SHP77 treated with DMSO at 0.1 percent for 48 hours (cell line): ENCODE data around the gene SCD5.

Experiments used
- DNase-seq: peaks from one replicate; lab custom pipeline; 2025; lab: John Stamatoyannopoulos, UW

SCD5 gene

DNA sequence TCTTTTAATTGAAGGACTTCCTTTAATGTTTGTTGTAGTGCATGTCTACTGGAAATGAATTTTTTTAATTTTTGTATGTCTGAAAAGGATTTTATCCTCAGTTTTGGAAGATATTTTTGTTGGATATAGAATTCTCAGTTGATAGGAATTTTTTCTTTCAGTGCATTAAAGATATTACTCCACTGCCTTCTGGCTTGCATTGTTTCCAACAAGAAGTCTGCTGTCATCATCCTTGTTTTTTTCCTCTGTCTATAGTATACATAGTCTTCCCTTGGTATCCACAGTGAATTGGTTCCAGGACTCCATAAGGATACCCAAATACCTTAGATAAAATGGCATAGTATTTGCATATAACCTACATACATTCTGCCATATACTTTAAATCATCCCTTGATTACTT lies 33.5 kb downstream of the SCD5 start:
- DNase-seq = no peak

DNA sequence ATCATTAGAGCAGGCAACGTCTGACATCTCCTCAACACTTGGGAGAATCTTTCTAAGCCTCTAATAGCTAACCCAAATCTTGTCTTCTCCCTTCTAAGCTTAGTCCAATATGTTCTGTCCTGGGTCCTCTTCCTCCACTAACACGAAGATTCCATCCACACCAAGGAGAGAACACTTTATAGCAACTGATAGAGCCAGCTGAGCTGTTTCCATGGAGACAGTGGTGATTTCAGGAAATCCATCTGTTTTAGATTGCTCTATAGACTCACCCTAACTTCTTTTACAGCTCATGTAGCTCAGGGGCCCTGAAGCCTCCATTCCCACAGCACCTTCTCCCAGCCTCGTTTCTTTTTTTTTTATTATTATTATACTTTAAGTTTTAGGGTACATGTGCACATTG lies 37.4 kb downstream of the SCD5 start:
- no peak for DNase-seq

GRCh38 chr4:82758701-82759685 lies 39.6 kb downstream of the SCD5 start:
- DNase-seq = no peak

DNA sequence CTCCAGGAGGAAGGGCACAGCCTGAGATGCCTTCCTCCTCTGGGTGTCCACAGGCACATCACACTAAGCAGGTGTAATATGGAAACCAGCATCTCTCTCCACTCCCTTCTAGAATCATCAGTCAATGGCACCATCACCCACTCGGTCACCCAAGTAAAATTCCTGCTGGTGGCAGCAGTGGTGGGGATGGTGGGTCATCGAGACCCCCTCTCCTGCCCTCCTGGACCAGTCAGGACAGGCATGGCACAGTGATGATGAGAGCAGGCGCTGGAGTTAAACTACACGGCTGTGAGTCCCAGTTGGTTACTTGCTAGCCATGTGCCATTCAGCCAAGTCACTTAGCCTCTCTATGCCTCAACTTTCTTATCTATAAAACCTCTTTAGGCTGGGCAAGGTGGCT lies 42.5 kb downstream of the SCD5 start:
- no peak for DNase-seq

GRCh38 chr4:82755650-82756049 lies 42.9 kb downstream of the SCD5 start:
- no peak for DNase-seq

GRCh38 chr4:82754513-82755165 lies 44.0 kb downstream of the SCD5 start:
- DNase-seq = no peak

DNA sequence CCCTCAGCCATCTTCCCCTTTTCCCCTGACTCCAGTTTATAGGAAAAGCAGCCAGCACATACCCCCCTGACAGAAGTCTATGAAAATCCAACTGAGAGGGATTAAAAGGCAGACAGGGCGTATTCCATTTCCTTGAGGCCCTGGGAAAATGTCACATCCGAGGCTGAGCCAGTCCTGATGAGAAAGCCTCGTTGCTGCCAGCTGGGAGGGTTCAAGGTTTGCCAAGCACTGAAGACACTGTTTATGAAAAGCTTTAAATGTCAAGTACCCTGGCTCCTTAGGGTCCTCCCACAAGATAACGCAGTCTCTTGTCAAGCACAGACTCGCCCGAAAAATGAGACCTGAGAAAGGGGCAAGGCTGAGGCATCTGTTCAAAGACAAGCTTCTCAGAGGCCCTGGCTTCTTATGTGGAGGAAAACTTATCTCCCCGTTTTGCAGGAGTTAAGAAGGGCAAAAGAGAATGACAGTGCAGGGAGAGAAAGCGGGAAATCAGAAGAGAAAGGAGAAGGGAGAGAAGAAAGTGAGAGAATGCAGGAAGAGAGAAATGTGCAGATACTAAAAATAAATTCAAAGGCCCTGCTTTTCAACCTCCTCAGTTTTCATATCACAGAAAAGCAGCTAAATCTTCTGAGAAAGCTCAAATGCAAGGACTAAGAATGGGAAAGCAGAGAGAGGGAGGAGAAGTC lies 44.7 kb downstream of the SCD5 start:
- DNase-seq = no peak

- DNase-seq = no peak
These were observed 45.4 kb downstream of the SCD5 start for GRCh38 chr4:82753238-82753637.

DNA sequence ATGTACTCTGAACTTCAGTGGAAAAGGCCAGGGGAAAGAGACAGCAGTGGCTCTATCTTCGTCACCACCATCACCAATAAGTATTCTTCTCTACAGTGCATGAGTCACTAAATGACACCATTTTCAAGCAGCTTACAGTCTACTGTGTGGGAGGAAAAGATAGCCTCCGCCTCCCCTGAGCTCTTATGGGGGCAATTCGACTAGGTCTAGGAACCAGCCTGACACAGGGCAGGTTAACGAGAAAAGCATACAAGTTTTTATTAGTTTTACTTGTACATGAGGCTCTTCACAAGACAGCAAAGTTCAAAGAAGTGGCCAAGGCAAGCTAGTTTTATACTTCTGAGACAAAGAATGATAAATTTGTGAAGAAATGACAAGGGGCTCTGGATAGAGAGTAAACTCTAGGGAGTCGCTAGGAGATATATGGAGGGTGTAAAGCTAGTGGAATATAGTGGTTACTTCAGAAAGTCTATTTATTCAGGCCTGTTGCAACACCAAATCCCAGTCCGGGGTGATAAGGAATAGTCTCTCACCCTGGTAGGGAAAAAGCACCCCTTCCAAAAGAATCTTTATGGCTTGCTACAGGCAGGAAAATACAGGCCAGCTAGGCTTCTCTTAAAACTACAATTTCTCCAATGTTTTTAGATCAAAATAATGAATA lies 49.7 kb downstream of the SCD5 start:
- no peak for DNase-seq

DNA sequence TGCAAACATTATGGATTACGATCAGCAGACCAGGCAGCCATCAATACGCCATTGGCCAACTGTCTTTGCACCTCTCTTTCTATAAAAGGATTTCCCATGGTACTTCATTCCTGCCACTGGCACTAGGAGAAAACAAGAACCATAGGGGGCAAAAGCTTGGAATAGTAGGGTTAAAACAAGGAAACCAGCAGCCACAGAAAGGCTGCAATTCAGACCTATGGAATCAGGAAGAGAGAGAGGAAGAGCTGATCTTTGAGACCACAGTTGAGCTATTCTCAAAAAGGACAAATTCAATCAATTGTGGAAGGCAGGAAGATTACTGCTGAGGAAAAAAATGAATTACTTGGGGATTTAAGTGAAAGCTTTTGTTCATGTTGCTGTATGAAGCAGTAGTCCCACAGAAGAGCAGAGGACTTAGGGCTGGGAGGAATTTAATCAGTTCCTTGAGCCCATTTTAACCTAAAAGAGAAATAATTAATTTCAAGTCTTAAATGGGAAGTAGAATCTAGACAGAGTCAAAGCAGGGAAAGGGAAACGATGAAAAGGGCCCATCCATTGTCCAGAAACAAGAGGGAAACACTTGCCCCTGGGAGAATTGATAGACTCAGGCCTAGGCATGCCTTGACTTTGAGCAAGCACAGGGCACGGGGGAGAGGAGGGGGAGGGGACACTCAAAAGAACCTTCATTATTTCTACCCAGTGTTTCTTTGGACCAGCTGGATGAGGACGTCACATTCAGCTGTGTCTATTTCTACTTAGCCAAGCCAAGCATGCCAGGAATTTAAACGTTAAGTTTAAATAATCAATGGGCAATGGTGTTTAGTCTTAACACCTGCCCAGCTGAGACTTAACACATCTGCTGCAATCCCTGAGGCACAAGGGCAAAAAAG lies 50.7 kb downstream of the SCD5 start:
- no peak for DNase-seq

DNA sequence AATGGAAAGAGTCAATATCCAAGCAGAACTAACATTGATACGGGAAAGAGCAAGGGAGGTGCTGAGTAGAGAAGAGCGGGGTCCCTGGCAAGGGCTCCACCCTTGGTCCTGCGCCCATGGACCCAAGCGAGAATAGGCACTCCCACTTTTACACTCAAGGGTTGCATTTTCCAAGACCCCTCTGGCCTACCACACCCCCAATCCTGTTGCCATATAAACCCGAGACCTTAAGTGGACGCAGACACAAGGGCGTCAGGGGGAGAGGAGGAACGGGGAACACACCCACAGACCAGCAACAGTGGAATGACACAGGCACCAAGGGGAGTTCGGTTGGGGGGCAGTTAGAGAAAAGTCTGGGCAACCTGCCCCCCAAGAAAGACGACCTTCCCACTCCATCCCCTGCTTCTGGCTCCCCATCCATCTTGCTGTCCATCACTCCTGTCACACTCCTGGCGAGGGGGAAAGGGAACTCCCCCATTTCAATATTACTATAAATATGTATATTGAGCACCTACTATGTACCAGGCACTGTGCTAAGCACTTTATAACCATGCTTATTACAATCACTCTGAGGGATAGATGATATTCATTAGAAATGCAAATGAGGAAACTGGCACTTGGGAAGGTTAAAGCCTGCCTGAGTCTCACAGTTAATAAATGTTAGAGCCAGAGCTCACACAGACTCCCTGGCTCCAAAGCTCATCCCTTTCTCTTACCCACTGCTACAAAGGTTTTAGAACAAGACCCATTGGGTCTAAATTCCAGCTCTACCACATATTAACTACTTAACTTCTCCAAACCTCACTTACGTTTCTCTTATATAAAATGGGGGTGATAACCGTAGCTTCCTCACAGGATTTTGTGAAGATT lies 51.7 kb downstream of the SCD5 start:
- DNase-seq = no peak

DNA sequence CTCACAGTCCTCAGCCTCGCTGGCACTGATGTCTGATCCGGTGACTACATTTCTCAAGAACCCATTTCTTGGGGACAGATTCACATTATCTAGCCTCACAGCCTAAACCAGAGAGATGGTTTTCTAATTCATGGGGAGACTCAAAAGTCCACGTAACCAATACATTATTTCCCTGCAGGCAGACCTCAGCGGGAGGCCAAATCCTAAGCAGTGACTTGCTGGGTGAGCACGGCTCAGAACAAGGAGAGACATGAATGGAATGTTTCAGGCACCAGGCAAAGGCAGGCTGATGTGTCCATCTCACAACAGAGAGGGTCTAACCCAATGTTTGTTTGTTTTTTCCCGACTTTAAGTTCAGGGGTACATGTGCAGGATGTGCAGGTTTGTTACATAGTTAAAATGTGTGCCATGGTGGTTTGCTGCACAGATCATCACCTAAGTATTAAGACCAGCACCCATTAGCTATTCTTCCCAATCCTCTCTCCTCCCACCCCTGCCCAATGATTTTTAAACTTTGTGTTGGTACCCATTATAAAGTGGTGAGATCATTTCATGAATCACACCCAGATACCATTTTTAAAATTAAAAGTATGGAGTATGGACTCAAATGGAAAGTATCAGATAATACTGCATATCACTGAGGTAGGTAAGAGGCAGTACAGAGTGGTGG lies 53.3 kb downstream of the SCD5 start:
- no peak for DNase-seq

DNA sequence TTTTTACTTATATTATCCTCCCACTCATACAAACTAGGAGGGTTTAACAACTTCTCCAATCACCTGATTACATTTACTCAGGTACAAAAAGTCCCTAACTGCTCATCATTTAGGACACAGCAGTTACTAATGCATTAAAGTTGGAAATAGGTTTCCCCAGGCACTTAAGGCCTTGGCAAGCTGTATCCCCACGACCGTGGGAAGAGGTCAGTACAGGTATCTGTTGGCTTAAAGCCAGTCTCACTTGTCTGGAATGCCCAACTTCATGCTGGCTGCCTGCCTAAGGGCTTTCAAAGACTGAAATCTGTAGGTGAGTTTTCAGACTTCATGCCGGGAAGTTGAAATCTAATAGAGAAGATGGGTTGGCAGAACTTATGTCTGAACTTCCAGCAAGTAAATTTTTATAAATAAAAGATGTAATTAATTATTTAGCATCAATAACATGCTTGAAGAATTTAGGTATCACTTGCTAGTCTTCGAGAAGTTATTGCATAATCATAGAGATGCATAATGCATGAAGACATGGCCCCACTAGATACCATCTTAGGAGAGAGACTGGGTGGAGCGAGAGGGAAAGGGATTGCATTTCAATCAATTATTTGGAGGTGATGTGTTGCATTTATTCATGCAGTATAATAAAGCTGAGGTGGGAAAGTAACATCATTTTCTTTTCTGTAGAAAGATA lies 54.2 kb downstream of the SCD5 start:
- no peak for DNase-seq

DNA sequence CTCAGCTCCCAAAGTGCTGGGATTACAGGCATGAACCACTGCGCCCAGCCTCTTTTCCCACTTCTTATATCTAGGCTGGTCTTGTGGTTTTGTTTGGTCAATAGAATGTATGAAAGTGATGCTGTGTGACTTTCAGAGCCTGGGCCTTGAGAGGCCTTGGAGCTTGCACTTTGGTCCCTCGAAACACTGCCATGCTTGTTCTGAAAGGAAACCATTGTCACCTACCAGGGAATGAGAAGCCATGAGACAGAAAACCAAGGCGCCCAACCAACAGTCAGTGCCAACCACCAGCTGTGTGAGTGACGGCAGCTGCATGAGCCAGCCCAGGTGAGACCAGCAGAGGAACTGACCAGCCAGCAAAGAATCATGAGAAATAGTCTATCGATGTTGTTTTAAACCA lies 57.4 kb downstream of the SCD5 start:
- DNase-seq = no peak

DNA sequence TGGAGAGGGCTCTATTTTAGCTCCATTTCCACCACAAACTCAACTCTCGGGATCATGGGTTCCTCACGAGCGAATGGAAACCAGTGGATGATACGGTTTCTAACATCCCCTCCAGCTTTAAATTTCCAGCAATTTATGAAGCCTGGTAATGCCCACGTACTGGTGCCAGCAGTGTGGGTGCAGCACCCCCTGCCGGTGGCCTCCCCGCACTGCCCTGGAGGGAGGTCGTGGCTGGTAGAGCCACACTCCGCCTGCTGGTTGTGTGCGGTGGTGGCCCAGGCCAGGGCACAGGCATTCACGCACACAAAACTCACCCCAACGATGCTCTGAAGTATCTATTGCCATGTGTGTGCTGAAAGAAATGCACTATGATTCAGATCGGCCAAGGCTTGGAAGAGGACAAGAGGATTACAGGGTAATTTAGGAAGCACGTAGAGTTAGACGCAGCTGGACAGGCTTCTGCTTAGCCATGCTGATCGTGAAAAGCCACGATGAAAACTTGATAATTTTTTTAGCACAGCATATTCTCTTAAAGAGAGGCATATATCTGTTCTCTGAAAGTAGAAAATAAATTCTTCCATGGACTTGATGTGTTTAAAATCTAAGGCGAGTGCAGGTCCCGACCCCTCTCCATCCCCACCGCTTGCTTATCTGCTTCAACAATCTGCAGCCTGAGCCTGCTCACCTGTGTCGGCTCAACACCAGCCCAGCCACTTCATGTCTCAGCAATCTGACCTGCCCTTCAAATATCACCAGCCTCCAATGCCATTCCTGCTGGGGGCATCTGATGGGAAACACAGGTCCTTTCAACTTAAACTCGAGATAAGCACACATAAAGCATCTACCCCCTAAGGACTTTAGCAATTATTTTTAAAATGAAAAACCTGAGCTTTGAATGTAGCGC lies 59.1 kb downstream of the SCD5 start:
- DNase-seq = peak; percentile 31

GRCh38 chr4:82737354-82737753 lies 61.2 kb downstream of the SCD5 start:
- DNase-seq = no peak

GRCh38 chr4:82733636-82734035 lies 65.0 kb downstream of the SCD5 start:
- no peak for DNase-seq

GRCh38 chr4:82728301-82728700 lies 70.3 kb downstream of the SCD5 start:
- no peak for DNase-seq
